Measurements from ENCODE around the gene TACC2. TPM values are rescaled to one million over a fixed set of nuclear protein-coding genes. Genes with fewer than 3 reads are reported as not detected.

The TACC2 gene
- total and polyA plus RNA-seq, 2 donors (not counting 3 experiments of a cell fraction or from before 2014, with no cell fraction given): 14.4 to 46.2 TPM

DNA sequence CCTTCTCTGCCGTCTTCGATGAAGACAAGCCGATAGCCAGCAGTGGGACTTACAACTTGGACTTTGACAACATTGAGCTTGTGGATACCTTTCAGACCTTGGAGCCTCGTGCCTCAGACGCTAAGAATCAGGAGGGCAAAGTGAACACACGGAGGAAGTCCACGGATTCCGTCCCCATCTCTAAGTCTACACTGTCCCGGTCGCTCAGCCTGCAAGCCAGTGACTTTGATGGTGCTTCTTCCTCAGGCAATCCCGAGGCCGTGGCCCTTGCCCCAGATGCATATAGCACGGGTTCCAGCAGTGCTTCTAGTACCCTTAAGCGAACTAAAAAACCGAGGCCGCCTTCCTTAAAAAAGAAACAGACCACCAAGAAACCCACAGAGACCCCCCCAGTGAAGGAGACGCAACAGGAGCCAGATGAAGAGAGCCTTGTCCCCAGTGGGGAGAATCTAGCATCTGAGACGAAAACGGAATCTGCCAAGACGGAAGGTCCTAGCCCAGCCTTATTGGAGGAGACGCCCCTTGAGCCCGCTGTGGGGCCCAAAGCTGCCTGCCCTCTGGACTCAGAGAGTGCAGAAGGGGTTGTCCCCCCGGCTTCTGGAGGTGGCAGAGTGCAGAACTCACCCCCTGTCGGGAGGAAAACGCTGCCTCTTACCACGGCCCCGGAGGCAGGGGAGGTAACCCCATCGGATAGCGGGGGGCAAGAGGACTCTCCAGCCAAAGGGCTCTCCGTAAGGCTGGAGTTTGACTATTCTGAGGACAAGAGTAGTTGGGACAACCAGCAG is 221.7 kb downstream of the TACC2 start:
- no peak overlapping the region for H3K9ac ChIP-seq (replicated peaks; ENCODE audit: extremely low read depth, insufficient read depth, low read length)
- BruUV-seq (replicated peaks): TSS peak; percentile 62
- H2AFZ ChIP-seq (ENCODE audit: low read depth, low read length): no peak overlapping the region
- DNase-seq (ENCODE audit: low read depth, low spot score) (no peak), FAIRE-seq (no peak)
- peaks cover 3% of the 10 kb centered on the region for H3K4me1 ChIP-seq (ENCODE audit: control insufficient read depth, extremely low read depth, insufficient read depth, low read length)
- H3K9me3 ChIP-seq (replicated peaks; ENCODE audit: control insufficient read depth, insufficient read depth, low read length): no peaks in the 10 kb centered on the region
- H3K9me1 ChIP-seq (replicated peaks; ENCODE audit: control insufficient read depth, extremely low read depth, insufficient read depth, low read length): no peaks in the 10 kb centered on the region
- no peak overlapping the region for H3K4me3 ChIP-seq (replicated peaks in 1 of 3; ENCODE audit: insufficient read depth in 1 of 3, low read depth in 1 of 3, low read length in 3 of 3)
- H3K4me2 ChIP-seq (ENCODE audit: insufficient read depth, low read length): no peak overlapping the region
- no peak for TF ChIP-seq POLR2AphosphoS5 (IDR thresholded peaks at IDR 0.05; ENCODE audit: insufficient read depth, low read depth, low read length)
- TF ChIP-seq, protein P1, sequence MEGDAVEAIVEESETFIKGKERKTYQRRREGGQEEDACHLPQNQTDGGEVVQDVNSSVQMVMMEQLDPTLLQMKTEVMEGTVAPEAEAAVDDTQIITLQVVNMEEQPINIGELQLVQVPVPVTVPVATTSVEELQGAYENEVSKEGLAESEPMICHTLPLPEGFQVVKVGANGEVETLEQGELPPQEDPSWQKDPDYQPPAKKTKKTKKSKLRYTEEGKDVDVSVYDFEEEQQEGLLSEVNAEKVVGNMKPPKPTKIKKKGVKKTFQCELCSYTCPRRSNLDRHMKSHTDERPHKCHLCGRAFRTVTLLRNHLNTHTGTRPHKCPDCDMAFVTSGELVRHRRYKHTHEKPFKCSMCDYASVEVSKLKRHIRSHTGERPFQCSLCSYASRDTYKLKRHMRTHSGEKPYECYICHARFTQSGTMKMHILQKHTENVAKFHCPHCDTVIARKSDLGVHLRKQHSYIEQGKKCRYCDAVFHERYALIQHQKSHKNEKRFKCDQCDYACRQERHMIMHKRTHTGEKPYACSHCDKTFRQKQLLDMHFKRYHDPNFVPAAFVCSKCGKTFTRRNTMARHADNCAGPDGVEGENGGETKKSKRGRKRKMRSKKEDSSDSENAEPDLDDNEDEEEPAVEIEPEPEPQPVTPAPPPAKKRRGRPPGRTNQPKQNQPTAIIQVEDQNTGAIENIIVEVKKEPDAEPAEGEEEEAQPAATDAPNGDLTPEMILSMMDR (IDR thresholded peaks at IDR 0.05; ENCODE audit: extremely low read depth in 1 of 2, insufficient read depth in 1 of 2, low read depth in 1 of 2, low read length in 2 of 2): no peak
- no peak for TF ChIP-seq FOS (IDR thresholded peaks at IDR 0.05; ENCODE audit: borderline replicate concordance, insufficient read depth, low read length)
- TF ChIP-seq, protein P2, sequence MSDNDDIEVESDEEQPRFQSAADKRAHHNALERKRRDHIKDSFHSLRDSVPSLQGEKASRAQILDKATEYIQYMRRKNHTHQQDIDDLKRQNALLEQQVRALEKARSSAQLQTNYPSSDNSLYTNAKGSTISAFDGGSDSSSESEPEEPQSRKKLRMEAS (IDR thresholded peaks at IDR 0.05; ENCODE audit: insufficient read depth, insufficient read length): no peak
- no peak for TF ChIP-seq JUN (IDR thresholded peaks at IDR 0.05; ENCODE audit: borderline replicate concordance, insufficient read depth, insufficient read length, low read depth)
- no peak for TF ChIP-seq EZH2 (IDR thresholded peaks at IDR 0.05; ENCODE audit: borderline replicate concordance, low read depth, low read length, severe bottlenecking)
- TF ChIP-seq POLR2A (IDR thresholded peaks at IDR 0.05; ENCODE audit: low read depth, low read length): no peak
- POLR2A ChIA-PET: no interaction called here
- dilution Hi-C loops (cut with MboI; ENCODE audit: extremely low pct_ligation_motif_present, low sequenced_read_pairs): no loop called here
- intact Hi-C loops (cut with micrococcal nuclease): no loop called here
- H3K36me3 ChIP-seq (ENCODE audit: control insufficient read depth in 2 of 2, extremely low read depth in 1 of 2, insufficient read depth in 2 of 2, low read length in 2 of 2): peaks cover 0 to 7% of the 10 kb centered on the region in 2 experiments
- no peaks in the 10 kb centered on the region for H3K27me3 ChIP-seq (ENCODE audit: control insufficient read depth in 2 of 2, insufficient read depth in 2 of 2, low read length in 2 of 2)
- no peaks in the 10 kb centered on the region for H3K79me2 ChIP-seq (ENCODE audit: control insufficient read depth, insufficient read depth, low read length)
- H4K20me1 ChIP-seq (replicated peaks; ENCODE audit: control insufficient read depth, extremely low read depth, insufficient read depth, low read length): no peaks in the 10 kb centered on the region
- CTCF ChIA-PET: no interaction called here
- no peak overlapping the region for H3K27ac ChIP-seq (ENCODE audit: insufficient read depth, low read depth, low read length)
